Panc1 (cell line): ENCODE results near the gene HCN4. TPM values are rescaled to one million over a fixed set of nuclear protein-coding genes. Genes with fewer than 3 reads are reported as not detected.

Experiments
- ATAC-seq: fragments of 200-7000 bp; cut with Tn5 transposase; 2 replicates; pipeline ENCODE4 v1.9.1; 2020; ENCODE audit warnings: mild to moderate bottlenecking, moderate library complexity
- BruUV-seq: library from RNA; stranded (reverse); fragments of 400-500 nt; replicated peaks from 2 replicates; lab custom pipeline; 2021; lab: Mats Ljungman, UMichigan
- CTCF ChIA-PET: fragments of 300-600 bp; sonication (Branson Sonifier 250); formaldehyde crosslinking; loops from one replicate; lab custom pipeline; 2022; ENCODE audit warnings: antibody characterized with exemption; lab: Charles Lee
- POLR2A ChIA-PET: fragments of 300-600 bp; sonication (Branson Sonifier 250); formaldehyde crosslinking; loops from one replicate; lab custom pipeline; 2022; ENCODE audit warnings: antibody characterized with exemption; lab: Charles Lee
- DNase-seq: peaks from one replicate; pipeline ENCODE4 v3.0.0-alpha.2; 2010; ENCODE audit warnings: low read depth, low spot score
- H3K27ac ChIP-seq: 2 replicates; pipeline ENCODE4 v1.5.1; 2011; ENCODE audit warnings: mild to moderate bottlenecking, low read length, inconsistent platforms
- H3K27me3 ChIP-seq: fragments of 200-500 bp; sonication (Bioruptor generic); 2 replicates; pipeline ENCODE4 v1.6.0; 2014; ENCODE audit warnings: low read length, inconsistent platforms; ENCODE audit not compliant: control insufficient read depth, insufficient read depth
- H3K36me3 ChIP-seq: fragments of 200-500 bp; sonication (Bioruptor generic); 2 replicates; pipeline ENCODE4 v1.5.1; 2014; ENCODE audit warnings: inconsistent platforms, mild to moderate bottlenecking, low read length, moderate library complexity; ENCODE audit not compliant: control insufficient read depth, insufficient read depth
- H3K4me1 ChIP-seq: 2 replicates; pipeline ENCODE4 v1.5.1; 2011; ENCODE audit warnings: inconsistent platforms, mild to moderate bottlenecking, low read length, moderate library complexity; ENCODE audit not compliant: control insufficient read depth, insufficient read depth
- H3K4me3 ChIP-seq, 2 experiments: 2 replicates each; pipeline ENCODE4 v1.5.1; 2011 to 2012; ENCODE audit warnings: low read depth in 2 of 2, low read length in 2 of 2, mild to moderate bottlenecking in 2 of 2, inconsistent platforms in 1 of 2, moderate library complexity in 1 of 2
- H3K9me3 ChIP-seq: fragments of 200-500 bp; sonication (Bioruptor generic); 2 replicates; pipeline ENCODE4 v1.5.1; 2014; ENCODE audit warnings: low read depth, mild to moderate bottlenecking, inconsistent platforms, low read length, moderate library complexity; ENCODE audit not compliant: control insufficient read depth, insufficient read depth
- CTCF ChIP-seq: fragments of 450-650 bp; IDR thresholded peaks from 2 replicates; pipeline ENCODE4 v1.5.1; 2017; ENCODE audit warnings: mild to moderate bottlenecking
- POLR2AphosphoS5 ChIP-seq: IDR thresholded peaks from 2 replicates; pipeline ENCODE4 v1.6.1; 2012; ENCODE audit warnings: mild to moderate bottlenecking, low read depth, low read length, moderate library complexity
- SIN3A ChIP-seq: IDR thresholded peaks from 2 replicates; pipeline ENCODE4 v1.6.1; 2012; ENCODE audit warnings: low read depth, mild to moderate bottlenecking, low read length, moderate library complexity, borderline replicate concordance; ENCODE audit not compliant: insufficient read depth
- TCF7L2 ChIP-seq: IDR thresholded peaks from 2 replicates; pipeline ENCODE4 v1.6.1; 2011; ENCODE audit warnings: mild to moderate bottlenecking, low read depth, low read length, inconsistent platforms
- in situ Hi-C: cut with HindIII; loops from 2 replicates; pipeline ENCODE4 v1.10.0; 2016; ENCODE audit warnings: low sequenced_read_pairs, low pct_unique_long_range_greater_than_20kb
- intact Hi-C: fragments of 100-400 bp; cut with micrococcal nuclease; formaldehyde crosslinking; loops from one replicate; pipeline ENCODE4 v1.10.0; 2022; ENCODE audit not compliant: unreplicated experiment
- total RNA-seq: library from RNA; stranded (reverse); gene quantifications from one replicate; pipeline ENCODE4 v1.2.1, GENCODE V29; 2021; ENCODE audit not compliant: unreplicated experiment
- TF ChIP-seq, protein P1 (sequence below), 2 experiments: IDR thresholded peaks; 2 replicates each; pipeline ENCODE4 v1.6.1; 2011 to 2012; ENCODE audit warnings: low read depth in 2 of 2, control low read depth in 1 of 2, low read length in 1 of 2, mild to moderate bottlenecking in 1 of 2, moderate library complexity in 1 of 2; ENCODE audit not compliant: insufficient read depth in 1 of 2

The HCN4 gene
- total RNA-seq, 1 experiment from 2014 or later, result 0.15 TPM

- CTCF ChIA-PET, result no interaction called here
- ATAC-seq, result 0 out of 2 replicates have a peak, but pooled peaks have one; percentile 11
- H3K27ac ChIP-seq, result no peak overlapping the region
These were observed 43.4 kb downstream of the HCN4 start for GRCh38 chr15:73325191-73325861.

GRCh38 chr15:73324496-73325170, 44.1 kb downstream of the HCN4 start:
- ChIA-PET POLR2A (no interaction called here), CTCF (no interaction called here)
- in situ Hi-C loops, result no loop called here
- H3K36me3 ChIP-seq, result no peaks in the 10 kb centered on the region
- intact Hi-C loops, result no loop called here
- no TSS peak for BruUV-seq
- H3K4me1 ChIP-seq, result no peaks in the 10 kb centered on the region
- H3K27me3 ChIP-seq, result no peaks in the 10 kb centered on the region
- no peak overlapping the region for H3K4me3 ChIP-seq
- TF ChIP-seq CTCF, result no peak
- TF ChIP-seq SIN3A, result no peak
- TF ChIP-seq POLR2AphosphoS5, result no peak
- TF ChIP-seq, protein P1, sequence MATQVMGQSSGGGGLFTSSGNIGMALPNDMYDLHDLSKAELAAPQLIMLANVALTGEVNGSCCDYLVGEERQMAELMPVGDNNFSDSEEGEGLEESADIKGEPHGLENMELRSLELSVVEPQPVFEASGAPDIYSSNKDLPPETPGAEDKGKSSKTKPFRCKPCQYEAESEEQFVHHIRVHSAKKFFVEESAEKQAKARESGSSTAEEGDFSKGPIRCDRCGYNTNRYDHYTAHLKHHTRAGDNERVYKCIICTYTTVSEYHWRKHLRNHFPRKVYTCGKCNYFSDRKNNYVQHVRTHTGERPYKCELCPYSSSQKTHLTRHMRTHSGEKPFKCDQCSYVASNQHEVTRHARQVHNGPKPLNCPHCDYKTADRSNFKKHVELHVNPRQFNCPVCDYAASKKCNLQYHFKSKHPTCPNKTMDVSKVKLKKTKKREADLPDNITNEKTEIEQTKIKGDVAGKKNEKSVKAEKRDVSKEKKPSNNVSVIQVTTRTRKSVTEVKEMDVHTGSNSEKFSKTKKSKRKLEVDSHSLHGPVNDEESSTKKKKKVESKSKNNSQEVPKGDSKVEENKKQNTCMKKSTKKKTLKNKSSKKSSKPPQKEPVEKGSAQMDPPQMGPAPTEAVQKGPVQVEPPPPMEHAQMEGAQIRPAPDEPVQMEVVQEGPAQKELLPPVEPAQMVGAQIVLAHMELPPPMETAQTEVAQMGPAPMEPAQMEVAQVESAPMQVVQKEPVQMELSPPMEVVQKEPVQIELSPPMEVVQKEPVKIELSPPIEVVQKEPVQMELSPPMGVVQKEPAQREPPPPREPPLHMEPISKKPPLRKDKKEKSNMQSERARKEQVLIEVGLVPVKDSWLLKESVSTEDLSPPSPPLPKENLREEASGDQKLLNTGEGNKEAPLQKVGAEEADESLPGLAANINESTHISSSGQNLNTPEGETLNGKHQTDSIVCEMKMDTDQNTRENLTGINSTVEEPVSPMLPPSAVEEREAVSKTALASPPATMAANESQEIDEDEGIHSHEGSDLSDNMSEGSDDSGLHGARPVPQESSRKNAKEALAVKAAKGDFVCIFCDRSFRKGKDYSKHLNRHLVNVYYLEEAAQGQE (IDR thresholded peaks at IDR 0.05; ENCODE audit: insufficient read depth in 1 of 2, low read depth in 2 of 2, low read length in 1 of 2), result no peak
- TF ChIP-seq TCF7L2, result no peak
- H3K9me3 ChIP-seq, result no peaks in the 10 kb centered on the region
- DNase-seq (no peak), ATAC-seq (no peak)
- no peak overlapping the region for H3K27ac ChIP-seq

More at GRCh38 chr15:73325191-73325861, 43.4 kb downstream of the HCN4 start:
- in situ Hi-C loops, result no loop called here
- intact Hi-C loops, result no loop called here
- H3K9me3 ChIP-seq, result no peaks in the 10 kb centered on the region
- H3K36me3 ChIP-seq, result no peaks in the 10 kb centered on the region
- no peaks in the 10 kb centered on the region for H3K27me3 ChIP-seq
- DNase-seq, result no peak
- H3K4me3 ChIP-seq, result no peak overlapping the region
- POLR2A ChIA-PET, result no interaction called here
- no TSS peak for BruUV-seq
- TF ChIP-seq POLR2AphosphoS5 (no peak), CTCF (no peak), SIN3A (no peak)
- H3K4me1 ChIP-seq, result no peaks in the 10 kb centered on the region
